GM12878 (cell line): ENCODE results near the gene ZNF805. TPM values are rescaled to one million over a fixed set of nuclear protein-coding genes. Genes with fewer than 3 reads are reported as not detected.

ENCODE experiments used
- ATF7 ChIP-seq: fragments of 450-650 bp; IDR thresholded peaks from 2 replicates; pipeline ENCODE4 v1.6.1; 2016; ENCODE audit warnings: low read depth, mild to moderate bottlenecking
- CHD4 ChIP-seq: fragments of 200-600 bp; sonication (generic); IDR thresholded peaks from 2 replicates; pipeline ENCODE4 v1.6.1; 2016; ENCODE audit warnings: mild to moderate bottlenecking
- EP300 ChIP-seq, 2 experiments: fragments of 150-350 bp in 1 of 2; IDR thresholded peaks; 2 replicates each; pipeline ENCODE4 v1.6.1; 2011 to 2012; ENCODE audit warnings: low read depth in 2 of 2, low read length in 2 of 2, borderline replicate concordance in 1 of 2, improper control_type of control experiment in 1 of 2, inconsistent platforms in 1 of 2; ENCODE audit not compliant: control insufficient read depth in 1 of 2
- FOXM1 ChIP-seq: IDR thresholded peaks from 2 replicates; pipeline ENCODE4 v1.6.1; 2012; ENCODE audit warnings: low read depth, mild to moderate bottlenecking, inconsistent platforms, low read length, moderate library complexity
- GABPA ChIP-seq: IDR thresholded peaks from 2 replicates; pipeline ENCODE4 v1.6.1; 2014; ENCODE audit warnings: antibody characterized with exemption, low read depth, mild to moderate bottlenecking, inconsistent platforms
- GATAD2B ChIP-seq: fragments of 450-650 bp; conservative IDR thresholded peaks from 2 replicates; pipeline ENCODE4 v1.6.1; 2017; ENCODE audit warnings: low read depth, mild to moderate bottlenecking, moderate library complexity
- HCFC1 ChIP-seq: fragments of 150-350 bp; IDR thresholded peaks from 2 replicates; pipeline ENCODE4 v1.6.1; 2014; ENCODE audit warnings: low read length
- PAX8 ChIP-seq: fragments of 450-650 bp; IDR thresholded peaks from 2 replicates; pipeline ENCODE4 v1.6.1; 2017; ENCODE audit warnings: mild to moderate bottlenecking, moderate library complexity
- SIX5 ChIP-seq: IDR thresholded peaks from 2 replicates; pipeline ENCODE4 v1.6.1; 2011; ENCODE audit warnings: mild to moderate bottlenecking, low read depth, low read length, moderate library complexity; ENCODE audit not compliant: severe bottlenecking
- SREBF1 ChIP-seq: IDR thresholded peaks from 2 replicates; pipeline ENCODE4 v1.6.1; 2012; ENCODE audit warnings: mild to moderate bottlenecking, low read length
- polyA plus RNA-seq, 11 experiments: library from polyadenylated mRNA; depleted of rRNA in 4 of 11; unstranded in 6 of 11; stranded (reverse) in 5 of 11; fragments of >200 nt; fragmentation: Nextera tagmentation in 4 of 11; fragmentation: Illumina TruSeq in 1 of 11; extraction: Ambion mirVana in 4 of 11; extraction: Trizol in 1 of 11; gene quantifications; 1 replicate in 1 of 11; 2 replicates in 10 of 11; pipeline versions ENCODE4 v1.2.1 to v1.2.3, GENCODE V29; 2011 to 2016; ENCODE audit warnings: inconsistent platforms in 2 of 11, missing spikeins in 2 of 11, low read depth in 1 of 11
- total RNA-seq, 4 experiments: library from RNA; depleted of rRNA in 3 of 4; stranded (reverse); fragments of >200 nt in 3 of 4; fragmentation: Illumina TruSeq in 1 of 4; extraction: Trizol in 1 of 4; gene quantifications; 2 replicates each; pipeline versions ENCODE4 v1.2.1 to v1.2.3, GENCODE V29; 2013 to 2021
- TF ChIP-seq, protein P1 (sequence below): fragments of 450-650 bp; IDR thresholded peaks from 2 replicates; pipeline ENCODE4 v1.6.1; 2017; ENCODE audit warnings: mild to moderate bottlenecking, moderate library complexity
- TF ChIP-seq, protein P2 (sequence below): fragments of 450-650 bp; formaldehyde crosslinking; IDR thresholded peaks from 2 replicates; pipeline ENCODE4 v1.5.0; 2022; ENCODE audit warnings: mild to moderate bottlenecking, missing genetic modification characterization
- TF ChIP-seq, protein P3 (sequence below): fragments of 450-650 bp; conservative IDR thresholded peaks from 2 replicates; pipeline ENCODE4 v1.6.1; 2017; ENCODE audit warnings: mild to moderate bottlenecking, moderate library complexity

Gene ZNF805
- total and polyA plus RNA-seq, 10 of the 15 experiments (the other 5 are each of a cell fraction or from before 2014, with no cell fraction given) = 0.31 to 8.9 (median 2.3) TPM

DNA sequence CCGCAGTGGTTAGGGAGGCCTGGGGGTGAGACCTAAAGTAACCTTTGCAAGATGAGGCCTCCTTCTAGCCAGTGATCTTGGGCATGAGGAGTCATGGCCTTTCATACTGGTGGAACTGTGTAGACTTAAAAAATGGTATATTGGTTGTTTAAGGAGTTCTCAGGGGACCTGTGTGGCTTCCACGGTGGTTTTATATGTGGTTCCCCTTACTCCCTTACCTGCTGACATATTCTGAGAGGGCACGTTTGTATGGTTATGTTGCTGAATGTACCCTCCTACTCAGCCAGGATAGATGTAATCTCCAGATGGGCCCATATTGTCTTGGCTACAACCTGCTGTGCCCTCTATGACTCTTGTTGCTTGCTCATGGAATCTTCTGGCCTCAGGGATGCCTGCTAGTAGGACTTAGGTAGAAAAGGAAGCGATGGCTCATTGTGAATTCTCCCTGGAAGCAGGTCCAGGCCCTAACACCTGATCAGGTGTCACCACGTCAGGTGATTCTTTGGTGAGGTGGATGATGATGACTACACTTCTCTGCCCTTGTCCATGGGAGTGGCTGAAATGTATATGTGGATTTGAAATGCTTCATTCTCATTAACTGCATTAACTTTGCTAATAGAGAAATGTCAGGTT is 41.7 kb downstream of the ZNF805 start (continued):
- TF ChIP-seq SIX5 = no peak
- TF ChIP-seq FOXM1 = no peak
- TF ChIP-seq ATF7 = peak; percentile 17; the same call in 1 of the 2 replicates
- no peak for TF ChIP-seq CHD4
- no peak for TF ChIP-seq GATAD2B
- TF ChIP-seq, protein P1, sequence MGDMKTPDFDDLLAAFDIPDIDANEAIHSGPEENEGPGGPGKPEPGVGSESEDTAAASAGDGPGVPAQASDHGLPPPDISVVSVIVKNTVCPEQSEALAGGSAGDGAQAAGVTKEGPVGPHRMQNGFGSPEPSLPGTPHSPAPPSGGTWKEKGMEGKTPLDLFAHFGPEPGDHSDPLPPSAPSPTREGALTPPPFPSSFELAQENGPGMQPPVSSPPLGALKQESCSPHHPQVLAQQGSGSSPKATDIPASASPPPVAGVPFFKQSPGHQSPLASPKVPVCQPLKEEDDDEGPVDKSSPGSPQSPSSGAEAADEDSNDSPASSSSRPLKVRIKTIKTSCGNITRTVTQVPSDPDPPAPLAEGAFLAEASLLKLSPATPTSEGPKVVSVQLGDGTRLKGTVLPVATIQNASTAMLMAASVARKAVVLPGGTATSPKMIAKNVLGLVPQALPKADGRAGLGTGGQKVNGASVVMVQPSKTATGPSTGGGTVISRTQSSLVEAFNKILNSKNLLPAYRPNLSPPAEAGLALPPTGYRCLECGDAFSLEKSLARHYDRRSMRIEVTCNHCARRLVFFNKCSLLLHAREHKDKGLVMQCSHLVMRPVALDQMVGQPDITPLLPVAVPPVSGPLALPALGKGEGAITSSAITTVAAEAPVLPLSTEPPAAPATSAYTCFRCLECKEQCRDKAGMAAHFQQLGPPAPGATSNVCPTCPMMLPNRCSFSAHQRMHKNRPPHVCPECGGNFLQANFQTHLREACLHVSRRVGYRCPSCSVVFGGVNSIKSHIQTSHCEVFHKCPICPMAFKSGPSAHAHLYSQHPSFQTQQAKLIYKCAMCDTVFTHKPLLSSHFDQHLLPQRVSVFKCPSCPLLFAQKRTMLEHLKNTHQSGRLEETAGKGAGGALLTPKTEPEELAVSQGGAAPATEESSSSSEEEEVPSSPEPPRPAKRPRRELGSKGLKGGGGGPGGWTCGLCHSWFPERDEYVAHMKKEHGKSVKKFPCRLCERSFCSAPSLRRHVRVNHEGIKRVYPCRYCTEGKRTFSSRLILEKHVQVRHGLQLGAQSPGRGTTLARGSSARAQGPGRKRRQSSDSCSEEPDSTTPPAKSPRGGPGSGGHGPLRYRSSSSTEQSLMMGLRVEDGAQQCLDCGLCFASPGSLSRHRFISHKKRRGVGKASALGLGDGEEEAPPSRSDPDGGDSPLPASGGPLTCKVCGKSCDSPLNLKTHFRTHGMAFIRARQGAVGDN = no peak
- TF ChIP-seq PAX8 = no peak
- TF ChIP-seq SREBF1 = no peak
- TF ChIP-seq, protein P2, sequence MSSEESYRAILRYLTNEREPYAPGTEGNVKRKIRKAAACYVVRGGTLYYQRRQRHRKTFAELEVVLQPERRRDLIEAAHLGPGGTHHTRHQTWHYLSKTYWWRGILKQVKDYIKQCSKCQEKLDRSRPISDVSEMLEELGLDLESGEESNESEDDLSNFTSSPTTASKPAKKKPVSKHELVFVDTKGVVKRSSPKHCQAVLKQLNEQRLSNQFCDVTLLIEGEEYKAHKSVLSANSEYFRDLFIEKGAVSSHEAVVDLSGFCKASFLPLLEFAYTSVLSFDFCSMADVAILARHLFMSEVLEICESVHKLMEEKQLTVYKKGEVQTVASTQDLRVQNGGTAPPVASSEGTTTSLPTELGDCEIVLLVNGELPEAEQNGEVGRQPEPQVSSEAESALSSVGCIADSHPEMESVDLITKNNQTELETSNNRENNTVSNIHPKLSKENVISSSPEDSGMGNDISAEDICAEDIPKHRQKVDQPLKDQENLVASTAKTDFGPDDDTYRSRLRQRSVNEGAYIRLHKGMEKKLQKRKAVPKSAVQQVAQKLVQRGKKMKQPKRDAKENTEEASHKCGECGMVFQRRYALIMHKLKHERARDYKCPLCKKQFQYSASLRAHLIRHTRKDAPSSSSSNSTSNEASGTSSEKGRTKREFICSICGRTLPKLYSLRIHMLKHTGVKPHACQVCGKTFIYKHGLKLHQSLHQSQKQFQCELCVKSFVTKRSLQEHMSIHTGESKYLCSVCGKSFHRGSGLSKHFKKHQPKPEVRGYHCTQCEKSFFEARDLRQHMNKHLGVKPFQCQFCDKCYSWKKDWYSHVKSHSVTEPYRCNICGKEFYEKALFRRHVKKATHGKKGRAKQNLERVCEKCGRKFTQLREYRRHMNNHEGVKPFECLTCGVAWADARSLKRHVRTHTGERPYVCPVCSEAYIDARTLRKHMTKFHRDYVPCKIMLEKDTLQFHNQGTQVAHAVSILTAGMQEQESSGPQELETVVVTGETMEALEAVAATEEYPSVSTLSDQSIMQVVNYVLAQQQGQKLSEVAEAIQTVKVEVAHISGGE = no peak
- no peak for TF ChIP-seq GABPA
- TF ChIP-seq HCFC1 = no peak
- TF ChIP-seq EP300 (IDR thresholded peaks at IDR 0.05; ENCODE audit: borderline replicate concordance in 1 of 2, control insufficient read depth in 1 of 2, low read depth in 2 of 2, low read length in 2 of 2) = peak in 1 of 2 experiments; percentile 30; a peak in 1 of 4 replicates
- TF ChIP-seq, protein P3, sequence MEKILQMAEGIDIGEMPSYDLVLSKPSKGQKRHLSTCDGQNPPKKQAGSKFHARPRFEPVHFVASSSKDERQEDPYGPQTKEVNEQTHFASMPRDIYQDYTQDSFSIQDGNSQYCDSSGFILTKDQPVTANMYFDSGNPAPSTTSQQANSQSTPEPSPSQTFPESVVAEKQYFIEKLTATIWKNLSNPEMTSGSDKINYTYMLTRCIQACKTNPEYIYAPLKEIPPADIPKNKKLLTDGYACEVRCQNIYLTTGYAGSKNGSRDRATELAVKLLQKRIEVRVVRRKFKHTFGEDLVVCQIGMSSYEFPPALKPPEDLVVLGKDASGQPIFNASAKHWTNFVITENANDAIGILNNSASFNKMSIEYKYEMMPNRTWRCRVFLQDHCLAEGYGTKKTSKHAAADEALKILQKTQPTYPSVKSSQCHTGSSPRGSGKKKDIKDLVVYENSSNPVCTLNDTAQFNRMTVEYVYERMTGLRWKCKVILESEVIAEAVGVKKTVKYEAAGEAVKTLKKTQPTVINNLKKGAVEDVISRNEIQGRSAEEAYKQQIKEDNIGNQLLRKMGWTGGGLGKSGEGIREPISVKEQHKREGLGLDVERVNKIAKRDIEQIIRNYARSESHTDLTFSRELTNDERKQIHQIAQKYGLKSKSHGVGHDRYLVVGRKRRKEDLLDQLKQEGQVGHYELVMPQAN = no peak
